NCI-H2107 treated with DMSO at 0.1 percent for 48 hours (cell line): ENCODE data around the gene MAMDC2.

Experiments used
- DNase-seq: peaks from one replicate; lab custom pipeline; 2025; ENCODE audit not compliant: unreplicated experiment; lab: John Stamatoyannopoulos, UW

Gene MAMDC2

DNA sequence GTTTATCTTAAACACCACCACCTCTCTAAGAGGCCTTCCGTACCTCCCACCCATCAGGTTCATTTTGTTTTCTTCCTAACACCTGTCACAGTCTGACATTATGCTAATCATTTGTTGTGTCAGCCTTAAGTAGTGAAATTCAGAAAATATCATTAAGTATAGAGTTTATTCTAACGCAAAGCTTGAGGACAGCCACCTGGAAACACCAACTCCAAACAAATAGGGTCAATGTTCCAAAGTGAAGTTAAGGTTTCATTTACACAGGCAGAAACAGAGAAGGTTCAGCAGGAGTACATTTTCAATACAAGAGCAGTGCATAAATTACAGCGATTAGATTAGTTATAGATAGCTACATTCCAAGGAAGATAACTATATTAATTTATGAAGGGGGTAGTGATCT, 213.9 kb downstream of the MAMDC2 start:
- DNase-seq: no peak

- DNase-seq: peak; percentile 27
Observed at GRCh38 chr9:70257991-70258691, 214.5 kb downstream of the MAMDC2 start.

DNA sequence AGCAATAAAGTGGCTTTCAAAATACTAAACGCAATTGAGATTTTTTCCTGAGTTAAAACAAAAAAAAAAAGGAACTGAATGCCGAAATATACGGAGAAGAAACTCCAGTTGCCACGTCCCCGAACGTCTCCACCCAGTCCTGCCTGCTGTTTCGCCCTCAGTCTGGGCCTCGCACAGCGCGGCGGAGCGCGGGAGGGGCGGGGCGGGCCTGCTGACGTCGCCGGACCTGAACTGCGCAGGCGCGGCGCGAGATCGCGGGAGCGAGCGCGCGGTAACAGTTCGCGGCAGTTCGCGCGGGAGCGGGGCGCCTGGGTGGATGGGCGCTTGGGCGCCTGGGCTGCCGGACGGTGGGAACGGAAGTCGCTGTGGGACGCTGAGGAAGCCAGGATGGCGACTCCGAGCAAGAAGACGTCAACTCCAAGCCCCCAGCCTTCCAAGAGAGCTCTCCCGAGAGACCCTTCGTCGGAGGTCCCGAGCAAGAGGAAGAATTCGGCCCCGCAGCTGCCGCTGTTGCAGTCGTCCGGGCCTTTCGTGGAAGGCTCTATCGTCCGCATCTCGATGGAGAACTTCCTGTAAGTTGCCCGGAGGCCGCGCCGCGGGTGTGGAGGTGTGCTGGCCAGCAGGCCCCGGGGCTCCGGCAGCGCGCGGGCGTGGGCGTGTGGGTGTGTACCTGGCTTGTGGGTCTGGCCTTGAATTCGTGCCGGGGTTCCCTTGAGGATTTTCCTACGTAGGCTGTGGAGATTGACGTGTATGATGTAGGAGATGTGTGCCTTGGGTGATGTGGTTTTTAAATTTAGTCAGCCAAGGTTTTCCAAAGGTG, 215.3 kb downstream of the MAMDC2 start, which contains the start of gene SMC5:
TSS of gene SMC5 (plus strand) at position 287 of the 820 bp plus-strand sequence. CDS start at position 388, 101 bp downstream.
- peak; percentile 75 for DNase-seq

DNA sequence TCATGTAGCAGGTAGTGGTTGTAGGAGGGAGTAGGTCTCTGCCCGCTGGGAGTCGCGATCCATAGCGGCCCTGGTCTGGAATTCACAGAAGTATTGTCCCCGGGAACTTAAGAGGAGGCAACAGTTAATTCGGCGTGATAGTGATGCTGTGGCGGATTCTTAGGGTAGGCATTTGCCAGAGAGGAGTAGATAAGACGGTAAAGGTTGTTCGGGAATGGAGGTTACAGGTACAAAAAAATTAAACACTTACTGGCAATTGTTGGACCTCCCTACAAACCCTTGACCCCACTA, 215.8 kb downstream of the MAMDC2 start:
- DNase-seq: no peak

- DNase-seq: no peak
Observed at GRCh38 chr9:70260007-70260443, 216.4 kb downstream of the MAMDC2 start.

DNA sequence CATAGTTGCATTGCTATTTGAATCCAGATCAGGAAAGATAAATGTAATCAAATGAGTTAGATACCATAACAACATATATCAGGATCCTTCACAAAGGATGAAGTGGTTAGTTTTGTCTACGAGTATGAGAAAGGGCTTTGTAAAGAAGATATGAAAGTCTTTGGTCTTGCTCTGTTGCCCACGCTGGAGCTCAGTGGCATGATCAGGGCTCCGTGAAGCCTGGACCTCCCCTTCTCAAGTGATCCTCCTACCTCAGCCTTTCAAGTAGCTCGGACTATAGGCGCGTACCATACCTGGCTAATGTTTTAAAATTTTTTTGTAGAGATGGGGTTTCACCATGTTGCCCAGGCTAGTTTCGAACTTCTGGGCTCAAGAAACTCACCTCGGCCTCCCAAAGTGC, 217.0 kb downstream of the MAMDC2 start:
- no peak for DNase-seq

GRCh38 chr9:70261131-70261870, 217.7 kb downstream of the MAMDC2 start:
- no peak for DNase-seq

- DNase-seq: no peak
Observed at GRCh38 chr9:70262366-70262765, 218.7 kb downstream of the MAMDC2 start.

DNA sequence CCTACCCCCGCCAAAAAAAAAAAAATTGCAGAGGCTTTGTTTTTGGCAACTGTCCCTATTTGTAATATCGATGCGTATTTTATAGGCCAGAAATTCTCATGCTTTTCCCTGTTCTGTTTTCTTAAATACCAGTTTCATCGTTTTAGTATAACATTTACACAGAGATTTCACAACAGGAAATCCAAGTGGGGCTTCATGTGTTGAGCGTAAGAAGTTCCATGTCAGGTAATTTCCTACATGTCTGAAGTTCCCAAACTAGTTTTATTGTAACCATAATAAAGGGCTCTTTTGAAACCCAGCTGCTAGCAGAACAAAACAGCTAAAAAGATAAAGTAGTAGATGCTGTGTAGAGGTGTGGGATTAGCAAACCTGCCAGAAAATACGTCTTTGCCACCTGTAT, 219.3 kb downstream of the MAMDC2 start:
- DNase-seq: no peak

- no peak for DNase-seq
Observed at GRCh38 chr9:70263421-70263820, 219.8 kb downstream of the MAMDC2 start.
